ENCODE measurements around the gene ARHGEF25.

DNA sequence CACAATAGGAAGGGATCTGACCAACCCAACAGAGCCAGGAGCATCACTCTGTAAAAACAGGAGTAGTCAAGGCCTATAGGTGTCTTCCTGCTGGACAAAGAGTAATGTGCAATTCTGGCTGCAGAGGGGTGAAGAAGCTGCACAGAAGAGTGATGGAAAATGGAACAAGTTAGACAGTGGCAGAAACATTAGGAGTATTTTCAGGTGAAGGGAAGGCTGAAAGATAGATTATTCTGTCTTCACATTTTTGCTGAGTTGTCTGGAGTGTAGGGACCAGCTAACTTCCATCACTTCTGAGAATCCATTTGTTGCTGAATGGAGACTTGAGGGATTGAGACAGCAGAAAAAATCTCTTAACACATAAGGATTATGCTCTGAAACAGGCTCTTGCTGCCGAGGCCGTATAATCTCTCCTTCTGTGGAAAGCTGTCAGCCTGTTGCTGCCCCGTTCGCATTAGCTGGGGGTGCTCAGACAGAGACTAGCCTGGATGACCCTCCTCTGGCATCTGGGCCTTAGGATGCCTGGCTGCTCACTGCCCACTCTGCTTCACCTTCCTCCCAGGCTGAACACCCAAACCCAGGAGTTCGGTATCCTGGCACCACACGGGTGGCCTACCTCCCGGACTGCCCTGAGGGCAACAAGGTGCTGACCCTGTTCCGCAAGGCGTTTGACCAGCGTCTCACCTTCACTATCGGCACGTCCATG, 3.1 kb upstream of the ARHGEF25 start:
- TF ChIP-seq, protein P1, sequence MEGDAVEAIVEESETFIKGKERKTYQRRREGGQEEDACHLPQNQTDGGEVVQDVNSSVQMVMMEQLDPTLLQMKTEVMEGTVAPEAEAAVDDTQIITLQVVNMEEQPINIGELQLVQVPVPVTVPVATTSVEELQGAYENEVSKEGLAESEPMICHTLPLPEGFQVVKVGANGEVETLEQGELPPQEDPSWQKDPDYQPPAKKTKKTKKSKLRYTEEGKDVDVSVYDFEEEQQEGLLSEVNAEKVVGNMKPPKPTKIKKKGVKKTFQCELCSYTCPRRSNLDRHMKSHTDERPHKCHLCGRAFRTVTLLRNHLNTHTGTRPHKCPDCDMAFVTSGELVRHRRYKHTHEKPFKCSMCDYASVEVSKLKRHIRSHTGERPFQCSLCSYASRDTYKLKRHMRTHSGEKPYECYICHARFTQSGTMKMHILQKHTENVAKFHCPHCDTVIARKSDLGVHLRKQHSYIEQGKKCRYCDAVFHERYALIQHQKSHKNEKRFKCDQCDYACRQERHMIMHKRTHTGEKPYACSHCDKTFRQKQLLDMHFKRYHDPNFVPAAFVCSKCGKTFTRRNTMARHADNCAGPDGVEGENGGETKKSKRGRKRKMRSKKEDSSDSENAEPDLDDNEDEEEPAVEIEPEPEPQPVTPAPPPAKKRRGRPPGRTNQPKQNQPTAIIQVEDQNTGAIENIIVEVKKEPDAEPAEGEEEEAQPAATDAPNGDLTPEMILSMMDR (IDR thresholded peaks at IDR 0.05): no peak
- TF ChIP-seq POLR2A (IDR thresholded peaks at IDR 0.05; ENCODE audit: low read depth): no peak
- no peak for TF ChIP-seq EP300 (IDR thresholded peaks at IDR 0.05)
- no peak for TF ChIP-seq POLR2AphosphoS5 (IDR thresholded peaks at IDR 0.05)
